ENCODE measurements around the gene ZMYND8. TPM values are rescaled to one million over a fixed set of nuclear protein-coding genes. Genes with fewer than 3 reads are reported as not detected.
A peak's percentile ranks its signal among the peaks of the same experiment; 100 is the strongest.
"Not testable (repeated sequence)": the region's sequence is repeated elsewhere in the genome, so short reads cannot be mapped to it uniquely, and the experiment has no call there.

The ZMYND8 gene
- total RNA-seq, 2 experiments from 2014 or later: 44.3 to 44.7 TPM

DNA sequence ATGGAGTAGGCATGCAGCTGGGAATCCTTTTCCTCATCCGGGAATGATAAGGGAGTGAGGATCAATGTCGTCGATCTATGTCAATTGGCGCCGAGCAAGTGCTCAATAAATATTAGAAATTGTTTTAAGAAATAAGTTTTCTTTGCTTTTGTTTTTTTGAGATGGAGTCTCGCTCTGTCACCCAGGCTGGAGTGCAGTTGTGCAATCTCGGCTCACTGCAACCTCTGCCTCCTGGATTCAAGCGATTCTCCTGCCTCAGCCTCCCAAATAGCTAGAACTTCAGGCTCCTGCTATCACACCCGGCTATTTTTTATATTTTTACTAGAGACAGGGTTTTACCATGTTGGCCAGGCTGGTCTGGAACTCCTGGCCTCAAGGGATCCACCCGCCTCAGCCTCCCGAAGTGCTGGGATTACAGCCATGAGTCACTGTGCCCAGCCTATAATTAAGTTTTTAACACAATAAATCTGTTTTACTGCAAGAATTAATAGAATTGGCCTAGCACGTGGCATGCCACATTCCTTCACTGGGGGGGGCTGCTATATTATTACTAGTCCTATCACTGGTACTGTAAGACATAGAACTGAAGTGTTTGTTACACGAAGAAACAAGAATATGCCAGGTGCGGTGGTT is 92.2 kb downstream of the ZMYND8 start:
- ATAC-seq; DNase-seq; H3K4me3 Mint-ChIP-seq; H3K27ac Mint-ChIP-seq; H3K27me3 Mint-ChIP-seq (ENCODE audit: low read depth); H3K9me3 Mint-ChIP-seq (ENCODE audit: insufficient read depth): not testable (repeated sequence)
- Mint-ChIP-seq H3K4me1 (ENCODE audit: low read depth) (peaks cover 24% of the 10 kb centered on the region), H3K36me3 (ENCODE audit: low read depth) (peaks cover 47% of the 10 kb centered on the region)
- ChIA-PET CTCF (interaction anchor here (2.2 to 2.6 kb wide), 2 partner anchors 9 to 119 kb away, joined by 19 to 23 read pairs; no protein-coding TSS in a partner anchor), POLR2A (interaction anchor here (0.6 kb wide), 1 partner anchor 914 kb away, joined by 3 read pairs; no protein-coding TSS in a partner anchor)

DNA sequence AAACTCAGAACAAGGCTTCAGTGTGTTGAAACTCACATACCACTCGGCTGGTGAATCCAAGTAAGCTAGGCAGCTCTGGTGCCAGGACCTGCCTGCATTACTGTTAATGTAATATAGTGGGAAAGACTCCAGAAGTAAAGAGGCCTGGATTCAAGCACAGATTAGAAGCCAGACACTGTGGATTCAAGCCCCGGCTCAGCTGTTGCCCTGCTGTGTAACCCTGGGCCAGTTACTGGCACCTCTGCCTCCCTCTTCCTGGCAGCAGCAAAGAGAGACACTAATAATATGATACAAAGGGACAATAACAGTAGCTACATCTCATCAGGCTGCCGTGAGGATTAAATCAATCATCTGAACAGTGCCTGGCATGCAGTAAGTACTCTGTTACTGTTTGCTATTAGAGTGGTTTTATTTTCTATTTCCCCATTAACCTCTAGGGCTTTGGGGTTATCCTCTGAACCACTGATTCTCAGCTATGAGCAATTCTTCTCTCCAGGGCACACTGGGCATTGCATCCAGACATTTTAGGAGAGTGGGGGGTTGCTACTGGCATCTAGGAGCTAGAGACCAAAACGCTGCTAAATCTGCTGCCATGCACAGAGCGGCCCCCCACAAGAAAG is 92.9 kb downstream of the ZMYND8 start:
- H3K27me3 Mint-ChIP-seq (ENCODE audit: low read depth): no peaks in the 10 kb centered on the region
- ChIA-PET CTCF (interaction anchor here (2.2 to 2.6 kb wide), 2 partner anchors 10 to 120 kb away, joined by 19 to 23 read pairs; no protein-coding TSS in a partner anchor), POLR2A (no interaction called here)
- no peak for ATAC-seq
- no peak for DNase-seq
- peaks cover 29% of the 10 kb centered on the region for H3K4me1 Mint-ChIP-seq (ENCODE audit: low read depth)
- H3K27ac Mint-ChIP-seq: no peak overlapping the region
- peaks cover 49% of the 10 kb centered on the region for H3K36me3 Mint-ChIP-seq (ENCODE audit: low read depth)
- H3K4me3 Mint-ChIP-seq: no peak overlapping the region
- H3K9me3 Mint-ChIP-seq (ENCODE audit: insufficient read depth): no peaks in the 10 kb centered on the region

DNA sequence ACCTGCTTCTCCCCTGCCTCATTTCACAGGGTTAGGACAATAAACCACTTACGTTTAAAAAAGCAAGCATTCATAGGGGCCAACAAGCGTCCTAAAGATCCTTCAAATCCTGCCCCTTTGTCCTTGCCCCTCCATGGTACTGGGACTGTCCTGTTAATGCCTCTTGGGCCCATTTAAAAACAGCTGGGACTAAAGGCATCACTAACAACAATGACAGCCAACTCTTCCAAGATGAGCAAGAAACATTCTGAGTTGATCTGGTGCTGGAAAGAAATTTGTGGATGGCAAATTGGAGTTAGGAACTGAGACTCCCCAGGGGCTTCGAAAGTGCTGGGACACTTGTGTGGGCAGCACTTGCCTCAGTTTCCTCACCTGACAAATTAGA is 93.4 kb downstream of the ZMYND8 start:
- no peak for DNase-seq
- ChIA-PET CTCF (interaction anchor here (2.2 to 2.6 kb wide), 2 partner anchors 10 to 121 kb away, joined by 19 to 23 read pairs; no protein-coding TSS in a partner anchor), POLR2A (no interaction called here)
- ATAC-seq: no peak
- Mint-ChIP-seq H3K4me1 (ENCODE audit: low read depth) (peaks cover 31% of the 10 kb centered on the region), H3K9me3 (ENCODE audit: insufficient read depth) (no peaks in the 10 kb centered on the region), H3K27ac (no peak overlapping the region), H3K36me3 (ENCODE audit: low read depth) (peaks cover 50% of the 10 kb centered on the region), H3K27me3 (ENCODE audit: low read depth) (no peaks in the 10 kb centered on the region), H3K4me3 (no peak overlapping the region)

DNA sequence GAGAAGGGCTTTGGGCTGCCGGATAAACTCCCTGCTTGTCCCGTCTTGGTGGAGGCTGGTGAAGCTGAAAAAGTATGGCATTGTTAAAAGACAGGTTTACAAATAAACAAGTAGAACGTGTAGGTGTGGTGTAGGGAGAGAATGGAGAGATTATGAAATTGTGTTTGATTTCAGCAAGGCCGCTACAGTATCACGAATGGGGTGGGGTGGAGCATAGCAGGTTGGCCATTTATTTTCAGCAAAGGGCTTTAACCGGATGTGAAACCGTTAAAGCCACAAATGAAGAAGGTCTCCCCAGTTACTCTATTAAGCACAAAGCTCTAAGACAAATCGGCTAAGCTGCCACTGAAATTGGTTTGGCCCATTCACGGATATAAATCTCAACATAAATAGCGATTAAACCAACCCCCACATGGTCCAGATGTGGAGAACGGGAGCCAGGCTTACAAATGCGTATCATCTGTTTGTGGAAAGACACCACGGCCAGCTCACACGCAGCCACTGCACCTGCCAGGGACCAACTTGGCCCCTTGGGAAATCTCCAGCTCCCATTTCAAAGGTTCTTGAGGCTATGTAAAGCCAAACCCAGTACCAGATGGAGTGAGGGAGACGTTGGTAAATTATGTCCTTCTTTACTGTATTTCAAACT is 94.0 kb downstream of the ZMYND8 start:
- DNase-seq (no peak), ATAC-seq (no peak)
- H3K9me3 Mint-ChIP-seq (ENCODE audit: insufficient read depth): no peaks in the 10 kb centered on the region
- H3K4me3 Mint-ChIP-seq: no peak overlapping the region
- ChIA-PET POLR2A (no interaction called here), CTCF (interaction anchor here (0.6 to 2.2 kb wide), 3 partner anchors 11 to 122 kb away, joined by 3 to 23 read pairs (median 3); no protein-coding TSS in a partner anchor)
- no peaks in the 10 kb centered on the region for H3K27me3 Mint-ChIP-seq (ENCODE audit: low read depth)
- H3K4me1 Mint-ChIP-seq (ENCODE audit: low read depth): peaks cover 25% of the 10 kb centered on the region
- H3K36me3 Mint-ChIP-seq (ENCODE audit: low read depth): peaks cover 45% of the 10 kb centered on the region
- no peak overlapping the region for H3K27ac Mint-ChIP-seq

DNA sequence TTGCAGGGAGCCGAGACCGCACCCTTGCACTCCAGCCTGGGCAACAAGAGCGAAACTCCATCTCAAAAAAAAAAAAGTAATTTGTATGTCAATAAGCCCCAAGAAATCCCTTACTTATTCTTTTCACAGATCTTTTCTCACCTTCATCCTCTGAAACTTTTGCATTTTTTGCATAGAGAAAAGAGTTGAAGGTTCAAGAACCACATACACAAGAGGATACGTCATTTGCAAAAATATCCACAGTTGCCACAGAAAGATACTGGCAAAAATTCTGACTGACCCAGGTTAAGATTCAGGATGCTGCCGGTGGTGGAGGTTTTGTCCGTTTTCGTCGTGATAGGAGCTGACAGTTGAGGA is 94.5 kb downstream of the ZMYND8 start:
- POLR2A ChIA-PET: no interaction called here
- ATAC-seq: no peak
- CTCF ChIA-PET: interaction anchor here (1.2 to 2.2 kb wide), 2 partner anchors 11 to 13 kb away, joined by 3 to 23 read pairs; no protein-coding TSS in a partner anchor
- Mint-ChIP-seq H3K9me3 (ENCODE audit: insufficient read depth) (no peaks in the 10 kb centered on the region), H3K4me3 (no peak overlapping the region), H3K36me3 (ENCODE audit: low read depth) (peaks cover 44% of the 10 kb centered on the region), H3K27me3 (ENCODE audit: low read depth) (no peaks in the 10 kb centered on the region), H3K4me1 (ENCODE audit: low read depth) (peaks cover 20% of the 10 kb centered on the region), H3K27ac (no peak overlapping the region)
- DNase-seq: no peak

DNA sequence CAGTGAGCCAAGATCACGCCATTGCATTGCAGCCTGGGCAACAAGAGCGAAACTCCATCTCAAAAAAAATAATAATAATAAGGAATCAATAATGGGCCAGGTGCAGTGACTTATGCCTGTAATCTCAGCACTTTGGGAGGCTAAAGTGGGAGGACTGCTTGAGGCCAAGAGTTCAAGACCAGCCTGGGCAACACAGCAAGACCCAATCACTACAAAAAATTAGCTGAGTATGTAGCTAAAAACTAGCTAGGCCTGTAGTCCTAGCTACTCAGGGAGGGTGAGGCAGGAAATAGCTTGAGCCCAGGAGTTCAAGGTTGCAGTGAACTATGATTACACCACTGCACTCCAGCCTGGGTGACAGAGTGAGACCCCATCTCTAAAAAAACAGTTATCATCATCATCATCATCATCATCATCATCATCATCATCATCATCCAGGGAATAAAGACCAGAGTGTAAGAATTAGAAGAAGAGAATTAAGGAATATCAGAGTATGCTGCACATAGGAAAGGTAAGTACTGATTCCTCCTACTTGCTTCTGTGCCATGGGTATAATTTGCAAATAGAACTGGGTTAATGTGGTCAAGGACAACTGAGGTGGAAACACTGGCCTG is 95.2 kb downstream of the ZMYND8 start:
- ATAC-seq; H3K9me3 Mint-ChIP-seq (ENCODE audit: insufficient read depth); H3K4me3 Mint-ChIP-seq; POLR2A ChIA-PET; DNase-seq; H3K27me3 Mint-ChIP-seq (ENCODE audit: low read depth): not testable (repeated sequence)
- CTCF ChIA-PET: interaction anchor here (0.7 to 1.4 kb wide), 2 partner anchors 11 to 67 kb away, joined by 4 to 5 read pairs; no protein-coding TSS in a partner anchor
- peak overlapping the region; percentile 30 for H3K27ac Mint-ChIP-seq
- peaks cover 43% of the 10 kb centered on the region for H3K36me3 Mint-ChIP-seq (ENCODE audit: low read depth)
- H3K4me1 Mint-ChIP-seq (ENCODE audit: low read depth): peaks cover 15% of the 10 kb centered on the region

DNA sequence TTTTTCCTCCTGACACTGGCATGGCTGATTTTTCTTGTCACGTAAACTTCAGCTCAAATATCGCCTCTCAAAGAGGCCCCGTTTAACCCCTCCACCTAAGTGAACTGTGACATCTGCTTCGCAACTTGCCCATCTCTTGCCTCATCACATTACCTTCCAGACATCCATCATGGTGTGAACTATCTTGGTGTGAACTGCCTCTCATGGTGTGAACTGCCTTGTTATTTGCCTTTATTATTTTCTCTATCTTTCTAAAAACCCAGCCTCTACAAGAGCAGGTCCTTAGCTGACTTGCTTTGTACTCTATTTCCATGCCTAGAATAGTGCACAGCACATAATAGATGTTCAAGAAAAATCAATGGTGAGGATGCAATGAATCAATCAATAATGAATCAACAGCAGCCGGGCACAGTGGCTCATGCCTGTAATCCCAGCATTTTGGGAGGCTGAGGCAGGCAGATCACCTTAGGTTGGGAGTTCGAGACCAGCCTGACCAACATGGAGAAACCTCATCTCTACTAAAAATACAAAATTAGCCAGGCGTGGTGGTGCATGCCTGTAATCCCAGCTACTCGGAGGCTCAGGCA is 95.9 kb downstream of the ZMYND8 start:
- CTCF ChIA-PET: interaction anchor here (0.7 to 1.4 kb wide), 2 partner anchors 11 to 68 kb away, joined by 4 to 5 read pairs; no protein-coding TSS in a partner anchor
- peaks cover 41% of the 10 kb centered on the region for H3K36me3 Mint-ChIP-seq (ENCODE audit: low read depth)
- POLR2A ChIA-PET; ATAC-seq; DNase-seq; H3K9me3 Mint-ChIP-seq (ENCODE audit: insufficient read depth); H3K27me3 Mint-ChIP-seq (ENCODE audit: low read depth); H3K4me3 Mint-ChIP-seq: not testable (repeated sequence)
- peaks cover 12% of the 10 kb centered on the region for H3K4me1 Mint-ChIP-seq (ENCODE audit: low read depth)
- H3K27ac Mint-ChIP-seq: peak overlapping the region; percentile 3

DNA sequence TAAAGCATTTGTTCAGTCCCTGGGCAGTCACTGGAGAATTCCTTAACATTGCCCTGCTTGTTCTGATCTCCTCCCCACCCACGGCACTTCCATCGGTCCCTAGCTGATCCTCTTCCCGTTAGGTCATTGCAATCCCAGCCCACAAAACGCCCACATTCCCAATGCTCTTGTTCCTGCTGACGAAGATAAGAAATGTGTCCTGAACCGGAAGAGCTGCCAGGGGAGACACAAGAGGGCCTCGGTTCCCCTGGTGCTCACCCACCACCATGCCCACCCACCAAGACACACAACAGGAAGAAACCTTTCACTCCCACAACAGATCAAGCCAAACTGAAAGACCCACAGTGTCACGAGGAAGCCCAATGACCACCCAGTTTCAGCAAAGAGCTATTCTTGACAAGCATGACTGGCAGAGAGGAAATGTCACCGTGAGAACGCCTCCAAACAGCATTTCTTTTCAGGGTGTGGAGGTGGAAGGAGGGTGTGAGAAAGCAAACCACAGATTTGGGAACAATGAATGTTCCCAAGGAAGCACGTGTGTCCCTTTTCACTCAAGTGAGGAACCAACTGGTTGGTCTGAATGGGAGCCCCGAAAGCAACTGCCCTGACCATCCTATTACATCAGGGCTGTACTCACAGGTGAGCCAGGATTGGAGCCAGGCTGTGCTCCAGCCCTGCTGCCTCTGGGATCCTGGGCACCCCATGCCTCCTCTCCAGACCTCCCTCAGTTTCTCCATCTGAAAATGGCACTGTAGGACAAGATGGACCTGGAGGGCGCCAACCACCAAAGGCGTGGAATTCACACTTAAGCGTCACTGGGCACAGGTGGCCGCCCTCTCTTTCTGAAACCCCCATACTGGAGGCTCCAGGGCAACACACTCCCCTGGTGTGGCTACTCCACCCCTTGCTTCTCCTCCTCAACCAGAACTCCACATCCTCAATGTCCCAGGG is 97.5 kb downstream of the ZMYND8 start:
- no peaks in the 10 kb centered on the region for H3K27me3 Mint-ChIP-seq (ENCODE audit: low read depth)
- POLR2A ChIA-PET: no interaction called here
- H3K27ac Mint-ChIP-seq: peak overlapping the region; percentile 71

DNA sequence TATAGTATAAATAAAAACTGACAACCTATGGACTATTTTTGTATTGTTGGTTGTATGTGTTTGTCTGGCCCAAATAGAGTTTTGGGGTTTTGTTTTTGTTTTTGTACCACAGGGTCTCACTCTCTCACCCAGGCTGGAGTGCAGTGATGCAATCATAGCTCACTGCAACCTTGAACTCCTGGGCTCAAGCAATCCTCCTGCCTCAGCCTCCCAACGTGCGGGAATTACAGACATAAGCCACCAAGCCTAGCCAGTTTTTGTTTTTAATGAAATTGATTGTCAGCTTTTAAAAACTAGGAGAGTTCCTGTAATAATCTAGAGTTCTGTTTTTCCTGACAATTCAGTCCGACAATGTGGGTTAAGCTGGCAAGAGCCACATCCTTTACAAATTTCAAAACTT is 98.7 kb downstream of the ZMYND8 start:
- peak overlapping the region; percentile 3 for H3K27ac Mint-ChIP-seq
- peaks cover 50% of the 10 kb centered on the region for H3K36me3 Mint-ChIP-seq (ENCODE audit: low read depth)
- H3K4me1 Mint-ChIP-seq (ENCODE audit: low read depth): peaks cover 12% of the 10 kb centered on the region

More for the DNA sequence above, 97.5 kb downstream of the ZMYND8 start:
- DNase-seq: no peak
- Mint-ChIP-seq H3K9me3 (ENCODE audit: insufficient read depth) (no peaks in the 10 kb centered on the region), H3K4me1 (ENCODE audit: low read depth) (peaks cover 12% of the 10 kb centered on the region), H3K4me3 (no peak overlapping the region), H3K36me3 (ENCODE audit: low read depth) (peaks cover 44% of the 10 kb centered on the region)
- CTCF ChIA-PET: interaction anchor here (1.7 to 3.2 kb wide), 2 partner anchors 14 to 125 kb away, joined by 11 to 12 read pairs; no protein-coding TSS in a partner anchor
- ATAC-seq: no peak

DNA sequence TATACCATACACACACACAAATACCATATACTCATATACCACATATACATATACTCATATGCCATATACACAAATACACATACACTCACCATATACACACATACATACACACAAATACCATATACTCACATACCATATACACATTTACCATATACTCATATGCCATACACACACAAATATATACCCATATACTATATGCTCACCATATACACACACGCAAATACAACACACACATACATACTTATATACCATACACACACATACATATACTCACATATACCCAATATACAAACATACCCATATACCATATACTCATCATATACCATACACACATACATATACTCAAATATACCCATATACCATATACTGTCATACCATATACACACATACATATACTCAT is 99.2 kb downstream of the ZMYND8 start:
- POLR2A ChIA-PET: no interaction called here
- Mint-ChIP-seq H3K4me1 (ENCODE audit: low read depth) (peaks cover 12% of the 10 kb centered on the region), H3K4me3 (no peak overlapping the region), H3K9me3 (ENCODE audit: insufficient read depth) (no peaks in the 10 kb centered on the region), H3K36me3 (ENCODE audit: low read depth) (peaks cover 47% of the 10 kb centered on the region), H3K27me3 (ENCODE audit: low read depth) (no peaks in the 10 kb centered on the region), H3K27ac (no peak overlapping the region)
- ATAC-seq: no peak
- DNase-seq: no peak
- CTCF ChIA-PET: interaction anchor here (3.2 kb wide), 1 partner anchor 16 kb away, joined by 12 read pairs; no protein-coding TSS in a partner anchor

More for the DNA sequence above, 98.7 kb downstream of the ZMYND8 start:
- DNase-seq: no peak
- no peak for ATAC-seq
- POLR2A ChIA-PET: no interaction called here
- no peaks in the 10 kb centered on the region for H3K27me3 Mint-ChIP-seq (ENCODE audit: low read depth)
- H3K9me3 Mint-ChIP-seq (ENCODE audit: insufficient read depth): no peaks in the 10 kb centered on the region
- CTCF ChIA-PET: interaction anchor here (1.7 to 3.2 kb wide), 2 partner anchors 15 to 126 kb away, joined by 11 to 12 read pairs; no protein-coding TSS in a partner anchor
- H3K4me3 Mint-ChIP-seq: no peak overlapping the region
